GM12878 (cell line): ENCODE results near the gene CARM1. TPM values are rescaled to one million over a fixed set of nuclear protein-coding genes. Genes with fewer than 3 reads are reported as not detected.

ENCODE experiments used
- BCL3 ChIP-seq: IDR thresholded peaks from 2 replicates; pipeline ENCODE4 v1.6.1; 2011; ENCODE audit warnings: borderline replicate concordance, low read depth, mild to moderate bottlenecking, moderate library complexity, low read length; ENCODE audit not compliant: insufficient read depth, poor library complexity, severe bottlenecking
- CEBPZ ChIP-seq: fragments of 150-350 bp; IDR thresholded peaks from 2 replicates; pipeline ENCODE4 v1.6.1; 2016; ENCODE audit warnings: low read depth, low read length
- CTCF ChIP-seq, 3 experiments: IDR thresholded peaks in 2 of 3; conservative IDR thresholded peaks in 1 of 3; 2 replicates each; pipeline ENCODE4 v1.5.1; 2011; ENCODE audit warnings: low read depth in 3 of 3, low read length in 3 of 3, mild to moderate bottlenecking in 3 of 3, control low read depth in 2 of 3, moderate library complexity in 2 of 3, inconsistent platforms in 1 of 3, mixed read lengths in 1 of 3; ENCODE audit not compliant: control insufficient read depth in 2 of 3, insufficient read depth in 1 of 3; ENCODE audit errors: extremely low read depth in 1 of 3
- ETV6 ChIP-seq, 2 experiments: fragments of 450-650 bp in 1 of 2; IDR thresholded peaks in 1 of 2; conservative IDR thresholded peaks in 1 of 2; 2 replicates each; pipeline ENCODE4 v1.6.1; 2014; ENCODE audit warnings: antibody characterized with exemption in 1 of 2, borderline replicate concordance in 1 of 2, low read depth in 1 of 2, mild to moderate bottlenecking in 1 of 2, moderate library complexity in 1 of 2
- GATAD2B ChIP-seq: fragments of 450-650 bp; conservative IDR thresholded peaks from 2 replicates; pipeline ENCODE4 v1.6.1; 2017; ENCODE audit warnings: low read depth, mild to moderate bottlenecking, moderate library complexity
- KDM1A ChIP-seq: fragments of 200-600 bp; sonication (generic); IDR thresholded peaks from 2 replicates; pipeline ENCODE4 v1.6.1; 2016; ENCODE audit warnings: borderline replicate concordance
- MEF2A ChIP-seq: IDR thresholded peaks from 2 replicates; pipeline ENCODE4 v1.6.1; 2011; ENCODE audit warnings: low read depth, mild to moderate bottlenecking, low read length, moderate library complexity; ENCODE audit not compliant: insufficient read depth
- MEF2B ChIP-seq: fragments of 450-650 bp; IDR thresholded peaks from 2 replicates; pipeline ENCODE4 v1.6.1; 2018; ENCODE audit warnings: mild to moderate bottlenecking, moderate library complexity; ENCODE audit not compliant: partially characterized antibody, poor library complexity, severe bottlenecking
- NFXL1 ChIP-seq: fragments of 450-650 bp; IDR thresholded peaks from 2 replicates; pipeline ENCODE4 v1.6.1; 2017; ENCODE audit warnings: antibody characterized with exemption, mild to moderate bottlenecking, borderline replicate concordance
- NR2C1 ChIP-seq: fragments of 450-650 bp; IDR thresholded peaks from 2 replicates; pipeline ENCODE4 v1.6.1; 2017; ENCODE audit warnings: antibody characterized with exemption, mild to moderate bottlenecking, moderate library complexity
- POLR2AphosphoS2 ChIP-seq: IDR thresholded peaks from 2 replicates; pipeline ENCODE4 v1.6.1; 2011; ENCODE audit warnings: low read depth, mild to moderate bottlenecking, low read length, improper control_type of control experiment, moderate library complexity
- RAD21 ChIP-seq: IDR thresholded peaks from 2 replicates; pipeline ENCODE4 v1.6.1; 2011; ENCODE audit warnings: mild to moderate bottlenecking, low read depth, low read length, moderate library complexity; ENCODE audit not compliant: insufficient read depth
- SREBF2 ChIP-seq: IDR thresholded peaks from 2 replicates; pipeline ENCODE4 v1.6.1; 2012; ENCODE audit warnings: mild to moderate bottlenecking, low read length
- TCF3 ChIP-seq: IDR thresholded peaks from 2 replicates; pipeline ENCODE4 v1.6.1; 2012; ENCODE audit warnings: low read depth, mild to moderate bottlenecking, low read length, borderline replicate concordance; ENCODE audit not compliant: insufficient read depth
- TCF7 ChIP-seq: IDR thresholded peaks from 2 replicates; pipeline ENCODE4 v1.6.1; 2014; ENCODE audit warnings: antibody characterized with exemption, borderline replicate concordance
- YBX1 ChIP-seq: fragments of 450-650 bp; IDR thresholded peaks from 2 replicates; pipeline ENCODE4 v1.6.1; 2016; ENCODE audit warnings: antibody characterized with exemption
- YY1 ChIP-seq: IDR thresholded peaks from 2 replicates; pipeline ENCODE4 v1.6.1; 2011; ENCODE audit warnings: low read depth, mild to moderate bottlenecking, low read length
- ZNF687 ChIP-seq: fragments of 450-650 bp; IDR thresholded peaks from 2 replicates; pipeline ENCODE4 v1.6.1; 2017; ENCODE audit warnings: mild to moderate bottlenecking, moderate library complexity
- polyA plus RNA-seq, 11 experiments: library from polyadenylated mRNA; depleted of rRNA in 4 of 11; unstranded in 6 of 11; stranded (reverse) in 5 of 11; fragments of >200 nt; fragmentation: Nextera tagmentation in 4 of 11; fragmentation: Illumina TruSeq in 1 of 11; extraction: Ambion mirVana in 4 of 11; extraction: Trizol in 1 of 11; gene quantifications; 1 replicate in 1 of 11; 2 replicates in 10 of 11; pipeline versions ENCODE4 v1.2.1 to v1.2.3, GENCODE V29; 2011 to 2016; ENCODE audit warnings: inconsistent platforms in 2 of 11, missing spikeins in 2 of 11, low read depth in 1 of 11
- total RNA-seq, 4 experiments: library from RNA; depleted of rRNA in 3 of 4; stranded (reverse); fragments of >200 nt in 3 of 4; fragmentation: Illumina TruSeq in 1 of 4; extraction: Trizol in 1 of 4; gene quantifications; 2 replicates each; pipeline versions ENCODE4 v1.2.1 to v1.2.3, GENCODE V29; 2013 to 2021

Gene CARM1
- total and polyA plus RNA-seq, 10 of the 15 experiments (the other 5 are each of a cell fraction or from before 2014, with no cell fraction given) = 0.45 to 116 (median 39.7) TPM

- TF ChIP-seq CEBPZ = no peak
- no peak for TF ChIP-seq YBX1
- no peak for TF ChIP-seq NFXL1
- no peak for TF ChIP-seq NR2C1
- TF ChIP-seq MEF2A = no peak
- TF ChIP-seq TCF3 = peak; percentile 44; the same call in 1 of the 2 replicates
- no peak for TF ChIP-seq CTCF (IDR thresholded peaks at IDR 0.05 in 2 of 3, conservative IDR thresholded peaks at IDR 0.05 in 1 of 3; ENCODE audit: control insufficient read depth in 2 of 3, extremely low read depth in 1 of 3, insufficient read depth in 1 of 3, low read depth in 3 of 3, low read length in 3 of 3)
- peak; percentile 77; the same call in 1 of the 2 replicates for TF ChIP-seq POLR2AphosphoS2
- TF ChIP-seq RAD21 = no peak
- no peak; the same call in none of the 2 replicates for TF ChIP-seq ZNF687
- TF ChIP-seq KDM1A = no peak
- no peak for TF ChIP-seq MEF2B
- TF ChIP-seq BCL3 = no peak
- peak; percentile 16; the same call in 1 of the 2 replicates for TF ChIP-seq YY1
- no peak for TF ChIP-seq SREBF2
- no peak for TF ChIP-seq ETV6 (conservative IDR thresholded peaks at IDR 0.05 in 1 of 2, IDR thresholded peaks at IDR 0.05 in 1 of 2; ENCODE audit: borderline replicate concordance in 1 of 2, low read depth in 1 of 2)
- 0 out of 2 replicates have a peak, but pooled peaks have one; percentile 22 for TF ChIP-seq GATAD2B
- no peak for TF ChIP-seq TCF7
Observed at GRCh38 chr19:10960314-10961072, 89.1 kb downstream of the CARM1 start, which contains the start of gene SMARCA4 (continued).
